Calu3 (cell line): ENCODE measurements around the gene MALRD1. TPM values are rescaled to one million over a fixed set of nuclear protein-coding genes. Genes with fewer than 3 reads are reported as not detected.

ENCODE experiments used
- BruUV-seq: library from RNA; stranded (reverse); fragments of 400-500 nt; replicated peaks from 2 replicates; lab custom pipeline; 2021; lab: Mats Ljungman, UMichigan
- CTCF ChIA-PET: fragments of 300-600 bp; sonication (Branson Sonifier 250); formaldehyde crosslinking; loops from one replicate; lab custom pipeline; 2022; ENCODE audit warnings: antibody characterized with exemption; lab: Charles Lee
- DNase-seq: peaks from one replicate; pipeline ENCODE4 v3.0.0; 2022
- H3K27ac Mint-ChIP-seq: one replicate; pipeline ENCODE4 v1.8.0; 2022; ENCODE audit warnings: mixed read lengths; ENCODE audit not compliant: unreplicated experiment
- H3K27me3 Mint-ChIP-seq: one replicate; pipeline ENCODE4 v1.8.0; 2022; ENCODE audit warnings: mixed read lengths; ENCODE audit not compliant: unreplicated experiment
- H3K36me3 Mint-ChIP-seq: one replicate; pipeline ENCODE4 v1.8.0; 2022; ENCODE audit warnings: mild to moderate bottlenecking, moderate library complexity, mixed read lengths; ENCODE audit not compliant: insufficient read depth, unreplicated experiment
- H3K4me1 Mint-ChIP-seq: one replicate; pipeline ENCODE4 v1.8.0; 2022; ENCODE audit warnings: mild to moderate bottlenecking, low read depth, mixed read lengths; ENCODE audit not compliant: unreplicated experiment
- H3K4me3 Mint-ChIP-seq: one replicate; pipeline ENCODE4 v1.8.0; 2022; ENCODE audit warnings: mild to moderate bottlenecking, low read depth, moderate library complexity, mixed read lengths; ENCODE audit not compliant: unreplicated experiment
- H3K9me3 Mint-ChIP-seq: one replicate; pipeline ENCODE4 v1.8.0; 2022; ENCODE audit warnings: low read depth, mixed read lengths; ENCODE audit not compliant: unreplicated experiment
- CTCF ChIP-seq: fragments of 200-600 bp; IDR thresholded peaks from one replicate; pipeline ENCODE4 v1.8.0; 2022; ENCODE audit warnings: antibody characterized with exemption; ENCODE audit not compliant: unreplicated experiment
- intact Hi-C: fragments of 100-400 bp; cut with micrococcal nuclease; formaldehyde crosslinking; loops from one replicate; pipeline ENCODE4 v1.10.0; 2022; ENCODE audit not compliant: unreplicated experiment
- total RNA-seq: library from RNA; stranded (reverse); gene quantifications from 2 replicates; pipeline ENCODE4 v1.2.3, GENCODE V29; 2022

Gene MALRD1
- total RNA-seq, 1 experiment from 2014 or later = not detected

DNA sequence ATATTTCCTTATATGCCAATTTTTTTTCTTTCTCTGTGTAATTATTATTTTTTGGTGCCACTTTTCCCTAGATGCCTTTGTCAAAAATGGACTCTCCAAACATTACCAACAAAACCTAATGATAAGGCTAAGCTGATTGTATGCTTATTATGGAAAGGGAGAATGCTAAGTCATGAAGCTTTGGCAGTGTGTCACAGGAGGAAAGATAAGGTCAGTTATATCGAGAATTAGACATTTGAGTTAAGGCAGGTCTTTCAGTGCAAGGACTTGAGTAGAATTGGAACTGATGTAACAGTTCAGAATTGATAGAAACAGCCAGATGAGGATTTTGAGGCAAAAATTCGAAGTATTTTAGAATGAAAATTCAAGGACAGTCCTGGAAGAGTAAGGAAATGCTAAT, 16.8 kb upstream of the MALRD1 start:
- intact Hi-C loops = no loop called here
- H3K36me3 Mint-ChIP-seq = no peaks in the 10 kb centered on the region
- no TSS peak for BruUV-seq
- no peaks in the 10 kb centered on the region for H3K27me3 Mint-ChIP-seq
- no peak overlapping the region for H3K4me3 Mint-ChIP-seq
- no peaks in the 10 kb centered on the region for H3K9me3 Mint-ChIP-seq
- CTCF ChIA-PET = no interaction called here
- H3K27ac Mint-ChIP-seq = no peak overlapping the region
- no peaks in the 10 kb centered on the region for H3K4me1 Mint-ChIP-seq
- no peak for TF ChIP-seq CTCF
- DNase-seq = no peak

GRCh38 chr10:19033741-19034140, 14.9 kb upstream of the MALRD1 start:
- no peaks in the 10 kb centered on the region for H3K36me3 Mint-ChIP-seq
- intact Hi-C loops = no loop called here
- DNase-seq = no peak
- no peaks in the 10 kb centered on the region for H3K4me1 Mint-ChIP-seq
- no peak overlapping the region for H3K4me3 Mint-ChIP-seq
- BruUV-seq = no TSS peak
- CTCF ChIA-PET = no interaction called here
- no peaks in the 10 kb centered on the region for H3K9me3 Mint-ChIP-seq
- no peak for TF ChIP-seq CTCF
- H3K27ac Mint-ChIP-seq = no peak overlapping the region
- H3K27me3 Mint-ChIP-seq = no peaks in the 10 kb centered on the region

- Mint-ChIP-seq H3K9me3 (peaks cover 2% of the 10 kb centered on the region), H3K4me1 (no peaks in the 10 kb centered on the region), H3K4me3 (no peak overlapping the region), H3K27ac (no peak overlapping the region), H3K36me3 (no peaks in the 10 kb centered on the region), H3K27me3 (no peaks in the 10 kb centered on the region)
- no peak for DNase-seq
- CTCF ChIA-PET = no interaction called here
- no peak for TF ChIP-seq CTCF
- BruUV-seq = no TSS peak
- intact Hi-C loops = no loop called here
Observed at GRCh38 chr10:19041171-19041570, 7.4 kb upstream of the MALRD1 start.

DNA sequence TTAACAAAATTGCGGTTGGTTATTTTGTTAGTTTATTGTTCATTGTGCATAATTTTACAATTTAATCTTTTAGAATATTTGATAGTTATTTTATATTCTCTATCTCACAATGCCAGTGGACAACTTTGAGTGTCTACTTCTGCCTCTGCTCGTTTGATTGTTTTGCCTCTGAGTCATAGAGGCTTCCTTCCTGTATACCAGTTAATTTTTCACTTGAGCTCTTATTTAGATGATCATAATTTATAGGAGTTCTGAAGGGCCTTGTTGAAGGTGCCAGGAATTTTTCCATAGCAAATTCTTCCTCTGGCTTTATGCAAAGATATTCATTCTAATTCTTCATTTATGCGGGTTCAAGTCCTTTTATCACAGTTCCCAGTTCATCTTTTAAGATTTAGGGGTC, 5.2 kb upstream of the MALRD1 start:
- intact Hi-C loops = no loop called here
- H3K27ac Mint-ChIP-seq = no peak overlapping the region
- H3K4me1 Mint-ChIP-seq = no peaks in the 10 kb centered on the region
- peaks cover 6% of the 10 kb centered on the region for H3K9me3 Mint-ChIP-seq
- no TSS peak for BruUV-seq
- CTCF ChIA-PET = no interaction called here
- TF ChIP-seq CTCF = no peak
- DNase-seq = no peak
- no peaks in the 10 kb centered on the region for H3K27me3 Mint-ChIP-seq
- no peak overlapping the region for H3K4me3 Mint-ChIP-seq
- no peaks in the 10 kb centered on the region for H3K36me3 Mint-ChIP-seq

- intact Hi-C loops = no loop called here
- CTCF ChIA-PET = no interaction called here
- no peak for TF ChIP-seq CTCF
- DNase-seq = no peak
- Mint-ChIP-seq H3K4me1 (no peaks in the 10 kb centered on the region), H3K27ac (no peak overlapping the region), H3K9me3 (peaks cover 6% of the 10 kb centered on the region), H3K4me3 (no peak overlapping the region), H3K27me3 (no peaks in the 10 kb centered on the region), H3K36me3 (no peaks in the 10 kb centered on the region)
- no TSS peak for BruUV-seq
Observed at GRCh38 chr10:19046679-19047078, 1.9 kb upstream of the MALRD1 start.
